GM18907 (cell line): ENCODE measurements around the gene CDYL.

Experiments used
- ATAC-seq: cut with Tn5 transposase; IDR thresholded peaks from one replicate; pipeline ENCODE4 v1.9.1; 2021; ENCODE audit warnings: mild to moderate bottlenecking, moderate library complexity; ENCODE audit not compliant: unreplicated experiment

Gene CDYL

DNA sequence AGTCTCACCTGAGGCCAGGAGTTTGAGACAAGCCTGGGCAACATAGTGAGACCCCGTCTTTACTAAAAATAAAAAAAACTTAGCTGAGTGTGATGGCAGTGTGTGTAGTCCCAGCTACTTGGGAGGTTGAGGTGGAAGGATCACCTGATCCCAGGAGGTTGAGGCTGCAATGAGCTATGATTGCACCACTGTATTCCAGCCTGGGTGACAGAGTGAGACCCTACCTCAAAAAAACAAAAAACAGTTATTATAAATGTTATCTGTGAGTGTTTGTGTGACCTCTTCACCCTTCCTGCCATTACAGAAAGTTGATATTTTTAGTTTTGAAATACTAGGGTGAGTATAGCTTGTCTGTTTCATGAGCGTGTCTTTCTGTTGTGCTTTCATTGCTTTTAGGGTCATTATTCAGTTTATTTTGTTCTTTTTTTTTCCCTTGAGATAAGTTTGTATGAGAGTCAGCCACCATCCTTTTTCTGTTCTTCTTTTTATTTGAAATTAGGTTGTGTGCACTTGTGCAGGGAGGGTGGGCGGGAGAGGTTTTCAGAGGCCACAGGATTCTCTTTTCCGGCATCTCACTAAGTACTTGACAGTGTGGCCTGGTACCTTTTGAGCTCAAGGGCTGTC lies 26.2 kb downstream of the CDYL start:
- ATAC-seq = peak; percentile 57

DNA sequence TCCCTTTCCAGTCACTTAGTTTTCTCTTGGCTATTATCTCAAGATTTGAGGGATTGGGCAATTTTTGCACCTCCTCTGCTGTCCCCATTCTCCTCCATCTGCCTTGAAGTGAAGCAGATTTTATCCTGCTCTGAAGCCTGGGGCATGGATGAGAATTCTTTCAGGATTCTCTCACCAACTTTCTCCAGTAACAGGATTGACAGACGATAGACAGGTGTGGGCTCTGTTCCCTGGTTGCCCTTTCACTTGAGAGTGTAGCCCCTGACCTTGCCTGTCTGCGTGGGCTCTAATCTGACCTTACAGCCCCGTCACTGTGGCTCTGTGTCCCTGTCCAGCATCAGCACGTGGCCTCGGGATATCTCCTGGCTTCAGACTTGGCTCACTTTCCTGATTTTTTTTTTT lies 27.1 kb downstream of the CDYL start:
- no peak for ATAC-seq

GRCh38 chr6:4804095-4804494 lies 27.9 kb downstream of the CDYL start:
- ATAC-seq = no peak

DNA sequence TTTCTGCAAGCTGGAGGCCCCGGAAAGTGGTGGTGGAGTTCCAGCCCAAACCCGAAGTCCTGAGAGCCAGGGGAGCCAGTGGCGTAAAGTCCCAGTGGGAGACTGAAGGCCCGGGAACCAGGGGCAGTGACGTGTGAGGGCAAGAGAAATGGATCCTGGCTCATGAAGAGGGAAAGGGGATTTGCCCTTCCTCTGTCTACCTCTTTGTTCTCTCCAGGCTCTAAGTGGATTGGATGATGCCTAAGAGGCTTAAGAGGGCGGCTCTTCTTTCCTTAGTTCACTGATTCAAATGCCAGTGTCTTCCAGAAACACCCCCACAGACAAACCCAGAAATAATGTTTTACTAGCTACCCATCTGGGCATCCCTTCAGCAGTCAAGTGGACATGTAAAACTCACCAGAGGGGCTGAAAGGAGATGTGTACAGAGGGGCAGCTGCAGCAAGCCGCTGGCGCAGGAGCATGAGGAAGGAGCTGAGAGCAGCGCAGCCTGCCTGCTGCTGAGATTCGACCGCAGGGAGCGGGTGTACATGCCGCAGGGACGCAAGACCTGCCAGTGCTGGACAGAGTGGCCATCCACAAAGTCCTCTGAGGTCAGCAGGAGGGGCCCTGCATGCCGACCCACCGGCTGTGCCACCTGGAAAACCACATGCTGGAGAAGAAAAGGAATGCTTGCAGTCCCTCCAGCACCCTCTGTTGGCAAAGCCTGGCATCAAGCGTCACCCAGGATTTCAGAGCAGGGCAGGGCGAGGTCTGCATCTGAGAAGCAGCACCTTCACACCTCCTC lies 29.5 kb downstream of the CDYL start:
- ATAC-seq = no peak

DNA sequence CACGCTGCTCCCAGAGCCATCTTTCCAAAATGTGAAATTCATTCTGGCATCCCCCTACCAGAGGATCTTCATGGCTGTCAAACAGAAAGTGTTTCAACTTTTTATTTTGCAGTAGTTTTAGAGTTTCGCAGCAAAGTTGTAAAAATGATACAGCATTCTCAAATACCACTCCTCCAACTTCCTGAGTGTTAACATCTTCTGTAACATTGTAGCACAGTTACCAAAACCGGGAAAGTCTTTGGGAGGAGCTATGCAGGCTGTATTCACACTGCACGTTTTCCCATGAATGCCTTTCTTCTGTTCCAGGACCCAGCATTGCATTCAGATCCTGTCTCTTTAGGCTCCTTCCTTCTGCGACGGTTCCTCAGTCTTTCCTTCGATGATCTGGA lies 30.1 kb downstream of the CDYL start:
- no peak for ATAC-seq

DNA sequence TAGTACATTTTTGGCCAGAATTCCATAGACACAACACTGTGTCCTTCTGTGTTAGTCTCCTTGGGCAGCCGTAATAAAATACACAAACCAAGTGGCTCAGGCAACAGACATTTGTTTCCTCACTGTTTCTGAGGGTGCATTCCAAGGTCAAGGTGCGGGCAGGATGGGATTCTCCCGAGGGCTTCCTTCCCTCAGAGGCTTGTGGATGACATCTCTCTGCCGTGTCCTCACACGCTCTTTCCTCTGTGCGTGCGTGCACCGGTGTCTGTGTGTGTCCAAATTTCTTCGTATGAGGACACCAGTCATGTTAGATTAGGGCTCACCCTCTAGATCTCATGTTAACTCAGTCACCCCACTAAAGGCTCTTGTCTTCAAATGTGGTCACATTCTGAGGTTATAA lies 30.6 kb downstream of the CDYL start:
- no peak for ATAC-seq

DNA sequence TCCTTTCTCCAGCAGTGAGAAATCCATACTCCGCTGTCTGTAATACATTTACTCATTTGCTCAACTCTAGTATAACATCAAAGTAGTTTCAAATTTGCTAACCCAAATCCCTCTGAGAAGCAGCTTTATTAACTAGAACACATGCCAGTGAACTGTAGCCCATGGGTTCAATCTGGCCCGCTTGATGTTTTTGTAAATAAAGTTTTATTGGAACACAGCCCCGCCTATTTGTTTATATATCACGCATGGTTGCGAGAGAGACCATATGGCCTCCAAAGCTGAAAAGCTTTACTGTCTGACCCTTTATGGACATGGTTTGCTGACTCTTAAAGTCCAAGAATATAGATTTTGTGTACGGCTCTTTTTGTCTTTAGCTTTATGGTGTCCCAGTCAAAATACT lies 32.2 kb downstream of the CDYL start:
- ATAC-seq = no peak

DNA sequence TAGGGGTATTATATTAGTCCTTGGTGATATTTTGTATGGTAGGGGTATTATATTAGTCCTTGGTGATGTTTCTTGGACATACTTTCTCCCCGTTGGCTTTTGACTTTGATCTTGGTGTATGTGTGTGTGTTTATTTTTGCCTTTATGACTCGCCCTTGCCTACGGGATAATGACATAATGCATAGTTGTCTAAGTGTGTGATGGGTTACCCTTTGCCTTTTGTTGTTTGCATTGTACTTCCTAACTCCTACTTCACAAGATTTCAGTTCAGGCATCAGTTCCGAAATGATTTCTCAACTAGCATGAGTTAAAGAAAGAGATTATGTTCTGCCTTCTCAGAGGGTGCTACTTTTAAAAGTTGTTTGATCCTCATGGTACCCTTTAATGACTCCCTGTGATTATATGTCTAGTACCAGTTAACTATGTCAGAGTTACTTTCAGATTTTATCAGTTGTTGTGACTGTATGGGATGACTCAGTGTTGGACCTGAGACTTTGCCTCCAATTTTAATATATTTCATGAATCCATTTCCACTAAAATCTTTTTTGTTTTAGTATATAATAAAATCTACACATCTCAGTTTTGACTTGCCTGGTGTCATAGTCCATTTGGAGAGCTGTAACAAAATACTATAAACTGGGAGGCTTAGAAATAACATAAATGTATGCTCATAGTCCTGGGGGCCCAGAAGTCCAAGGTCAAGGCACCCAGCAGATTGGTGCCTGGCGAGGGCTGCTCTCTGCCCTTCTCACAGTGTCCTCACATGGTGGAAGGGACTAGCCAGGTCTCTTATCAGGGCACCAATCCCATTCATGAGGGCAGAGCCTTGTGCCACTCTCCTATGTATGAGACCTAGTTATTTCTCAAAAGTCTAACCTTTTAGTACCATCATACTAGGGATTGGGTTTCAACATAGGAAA lies 34.1 kb downstream of the CDYL start:
- ATAC-seq = no peak

- ATAC-seq = no peak
These were observed 35.9 kb downstream of the CDYL start for GRCh38 chr6:4812068-4812467.

- ATAC-seq = no peak
These were observed 36.9 kb downstream of the CDYL start for GRCh38 chr6:4813055-4813454.

DNA sequence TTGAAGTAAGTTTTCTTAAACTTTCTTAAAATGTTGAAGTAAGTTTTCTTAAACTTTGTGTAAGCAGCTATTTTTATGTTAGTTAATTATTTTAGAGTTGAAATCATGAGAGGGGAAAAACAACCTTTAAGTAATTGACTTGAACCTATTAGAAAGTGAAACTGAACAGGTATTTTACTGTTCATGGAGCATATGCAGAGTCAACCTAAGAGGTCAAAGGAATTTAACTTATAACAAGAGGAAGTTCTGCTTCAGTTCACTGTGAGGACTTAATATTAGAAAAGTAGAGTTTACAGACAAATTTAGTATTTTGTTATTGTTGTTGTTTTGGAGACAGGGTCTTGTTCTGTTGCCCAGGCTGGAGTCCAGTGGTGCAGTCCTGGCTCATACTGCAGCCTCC lies 38.0 kb downstream of the CDYL start:
- ATAC-seq = peak; percentile 67

- ATAC-seq = no peak
These were observed 38.8 kb downstream of the CDYL start for GRCh38 chr6:4814987-4815386.

GRCh38 chr6:4815584-4815983 lies 39.4 kb downstream of the CDYL start:
- no peak for ATAC-seq

DNA sequence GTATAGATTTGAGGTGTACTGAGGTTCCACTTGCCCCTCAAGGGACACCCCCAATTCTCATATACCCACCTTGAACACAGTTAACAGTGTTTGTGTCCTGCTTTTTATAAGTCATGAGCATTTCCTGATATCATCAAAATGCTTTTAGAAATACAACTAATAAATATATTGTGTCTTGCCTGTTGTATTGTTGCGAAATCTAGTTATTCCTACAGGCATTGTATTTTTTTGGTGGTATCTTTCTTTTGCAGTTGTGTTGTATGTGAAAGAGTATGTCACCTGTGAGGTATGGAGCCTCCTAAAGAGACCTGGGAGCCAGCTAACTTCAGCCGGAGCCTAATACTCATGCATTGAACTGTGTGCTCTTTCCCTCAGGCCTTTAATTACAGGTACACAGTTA lies 40.7 kb downstream of the CDYL start:
- no peak for ATAC-seq

GRCh38 chr6:4817551-4817950 lies 41.3 kb downstream of the CDYL start:
- ATAC-seq = no peak

GRCh38 chr6:4818272-4818938 lies 42.2 kb downstream of the CDYL start:
- ATAC-seq = no peak

DNA sequence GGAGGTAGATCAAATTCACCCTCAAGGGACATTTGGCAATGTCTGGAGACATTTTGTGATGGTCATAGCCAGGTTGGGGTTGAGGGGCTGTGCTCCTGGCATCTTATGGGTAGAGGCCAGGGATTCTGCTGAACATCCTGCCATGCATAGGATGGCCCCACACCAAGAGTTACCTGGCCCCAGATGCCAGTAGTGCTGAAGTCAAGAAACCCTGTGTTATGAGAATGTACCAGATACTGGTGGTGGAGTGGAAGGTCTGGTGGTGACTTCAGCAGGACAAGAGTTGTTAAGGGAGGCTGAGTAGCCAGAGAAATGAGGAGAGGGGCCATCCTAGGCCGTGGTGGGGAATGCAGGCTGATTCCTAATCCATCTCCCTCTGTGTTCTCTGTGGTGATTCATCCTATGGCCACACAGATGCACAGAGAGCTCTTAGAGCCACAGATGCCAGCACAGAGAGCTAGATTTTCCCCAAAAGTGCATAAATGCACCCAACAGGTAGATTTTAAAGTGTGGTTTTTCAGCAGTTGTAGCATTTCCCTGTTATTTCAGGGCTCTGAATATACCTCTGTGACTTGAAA lies 43.6 kb downstream of the CDYL start:
- ATAC-seq = no peak

DNA sequence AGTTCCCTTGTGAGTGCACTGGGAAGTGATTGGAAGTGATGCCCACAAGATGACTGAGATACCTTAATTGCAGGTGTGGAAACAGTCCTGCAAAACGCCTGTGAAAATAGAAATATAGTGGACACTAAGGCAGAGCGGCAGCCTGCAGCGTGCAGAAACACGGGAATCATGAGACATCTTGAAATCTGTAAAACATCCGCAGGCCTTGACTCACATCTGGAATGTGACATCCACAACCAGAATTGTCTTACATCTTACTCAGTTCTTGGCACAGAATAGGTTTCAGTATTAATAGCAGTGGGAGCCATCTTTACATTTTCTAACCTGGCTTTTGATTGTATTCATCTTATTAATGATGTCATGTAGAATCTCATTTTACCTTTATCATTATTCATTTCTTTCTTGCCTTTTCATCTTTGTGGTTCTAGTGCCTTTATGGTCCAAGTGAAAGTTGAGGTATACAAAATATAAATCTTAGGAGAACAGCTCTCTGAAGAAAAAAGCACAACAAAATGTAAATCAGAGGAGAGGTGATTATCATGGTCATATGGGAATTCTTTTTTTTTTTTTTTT lies 44.6 kb downstream of the CDYL start:
- no peak for ATAC-seq

DNA sequence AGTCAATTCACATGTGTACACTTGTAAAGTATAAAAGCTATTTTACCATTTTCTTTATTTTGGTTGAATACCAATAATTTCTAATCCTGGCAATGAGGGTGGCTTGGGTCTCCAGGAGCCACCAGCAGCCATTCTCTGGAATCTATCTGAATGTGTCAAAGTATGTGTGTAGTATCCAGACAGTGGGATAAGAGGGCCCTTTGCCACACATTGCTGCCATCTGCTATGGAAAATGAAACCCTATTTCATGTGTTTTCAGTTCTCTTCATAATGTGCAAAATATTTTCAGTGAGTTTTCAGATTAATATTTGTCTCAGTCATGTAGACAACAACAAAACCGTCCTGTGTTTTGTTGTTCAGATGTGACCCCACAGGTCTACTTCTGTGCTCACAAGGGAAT lies 46.3 kb downstream of the CDYL start:
- no peak for ATAC-seq

DNA sequence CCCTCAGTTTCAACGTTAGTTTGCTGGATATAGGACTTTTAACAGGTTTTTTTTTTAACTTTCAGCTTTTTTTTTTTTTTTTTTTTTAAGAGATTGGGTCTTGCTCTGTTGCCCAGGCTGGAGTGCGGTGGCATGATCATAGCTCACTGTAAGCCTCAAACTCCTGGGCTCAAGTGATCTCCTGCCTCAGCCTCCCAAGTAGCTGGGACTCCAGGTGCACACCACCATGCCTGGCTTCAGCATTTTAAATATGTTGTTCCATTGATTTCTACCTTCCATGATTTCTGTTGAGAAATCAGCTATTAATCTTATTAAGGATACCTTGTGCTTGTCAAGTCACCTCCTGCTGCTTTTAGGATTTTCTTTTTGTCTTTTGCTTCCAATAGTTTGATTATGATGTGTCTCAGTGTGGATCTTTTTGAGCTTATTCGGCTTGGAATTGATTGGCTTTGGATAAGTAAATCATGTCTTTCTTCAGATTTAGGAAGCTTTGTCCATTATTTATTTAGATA lies 52.0 kb downstream of the CDYL start:
- ATAC-seq = no peak
